Heart left ventricle (tissue), 13 donors: ENCODE results near the gene SURF4.
"Not testable (repeated sequence)": the region's sequence is repeated elsewhere in the genome, so short reads cannot be mapped to it uniquely, and the experiment has no call there.

Experiments
- CTCF ChIP-seq, 12 donors: fragments of 200-600 bp; sonication (generic) in 4 of 12; IDR thresholded peaks; one replicate each; pipeline versions ENCODE4 v1.5.0 to v1.8.0; 2018 to 2022; ENCODE audit warnings: antibody characterized with exemption in 12 of 12, mild to moderate bottlenecking in 5 of 12
- POLR2A ChIP-seq, 2 donors: fragments of 450-650 bp; IDR thresholded peaks; one replicate each; pipeline ENCODE4 v1.6.1; 2017; ENCODE audit warnings: antibody characterized with exemption in 2 of 2, mild to moderate bottlenecking in 2 of 2, moderate library complexity in 2 of 2
- donor health status: ischemic (EF 13 %, LVEDD 7.1; RV severe dilation, severe dysfunction).
- donor health status: DM: no; HTN: yes; CAD: no.
- donor health status: DM: no; HTN: no; CAD: no.
- donor health status: ischemic (EF 25% LVEDD 6.9; RV normal size, moderate dysfunction).
- donor health status: ischemic (EF 25% LVEDD 5.7; RV mildly dilated, moderate dysfunction).
- donor health status: ischemic (EF 35%, LVEDD 5.7; RV mildly dilated, moderate dysfunction).
- donor health status: nonischemic (EF 11% LVEDD 7.7; RV severe dilation, severe dysfunction).
- donor health status: DM: yes; HTN: yes; CAD: no.
- donor health status: PGD.
- donor health status: ischemic (EF 29% LVEDD 5.4; RV normal size, mild dysfunction).
- donor health status: nonischemic (EF 23%, LVEDD 6.1; RV moderate dilation, normal function).

- not testable (repeated sequence) for TF ChIP-seq POLR2A, CTCF (IDR thresholded peaks at IDR 0.05)
Observed at GRCh38 chr9:133327021-133327420, 48.8 kb downstream of the SURF4 start.
